K562 (cell line): ENCODE measurements around the gene ZNRF1. TPM values are rescaled to one million over a fixed set of nuclear protein-coding genes. Genes with fewer than 3 reads are reported as not detected.
A peak's percentile ranks its signal among the peaks of the same experiment; 100 is the strongest.

ENCODE experiments used
- ATAC-seq: fragments of 200-7000 bp; cut with Tn5 transposase; 3 replicates; pipeline ENCODE4 v1.9.1; 2020; ENCODE audit warnings: moderate library complexity
- BruUV-seq: library from RNA; stranded (reverse); fragments of 400-500 nt; replicated peaks from 2 replicates; lab custom pipeline; 2021; lab: Mats Ljungman, UMichigan
- CTCF ChIA-PET: fragments of 300-600 bp; formaldehyde crosslinking; extraction: SDS; loops from one replicate; lab custom pipeline; 2021; ENCODE audit warnings: low intra/inter-chr PET ratio; lab: Yijun Ruan, JAX
- POLR2A ChIA-PET: fragments of 300-600, 350-650 bp; sonication (Branson Sonifier 250); formaldehyde crosslinking; extraction: SDS; loops from one replicate; lab custom pipeline; 2021; ENCODE audit warnings: antibody characterized with exemption, inconsistent platforms; lab: Yijun Ruan, JAX
- DNase-seq, 4 experiments: peaks; one replicate each; pipeline versions ENCODE4 v3.0.0 to v3.0.0-alpha.2; 2011 to 2018; ENCODE audit warnings: low spot score in 3 of 4, mixed read lengths in 3 of 4; ENCODE audit errors: extremely low read depth in 1 of 4
- FAIRE-seq: peaks from 2 replicates; lab custom pipeline; 2011; peaks lifted over from hg19 to GRCh38; lab: Jason Lieb, UNC
- H2AFZ ChIP-seq: 2 replicates; pipeline ENCODE4 v1.6.0; 2011; ENCODE audit warnings: low read depth, low read length, control low read depth, inconsistent platforms
- H3K27ac ChIP-seq: fragments of 200-600 bp; 3 replicates; pipeline ENCODE4 v1.8.0; 2011; ENCODE audit warnings: low read depth, mild to moderate bottlenecking, control low read depth, inconsistent platforms, low read length, moderate library complexity, mixed read lengths; ENCODE audit errors: extremely low read depth
- H3K27me3 ChIP-seq, 2 experiments: fragments of 300-600 bp in 1 of 2; 2 replicates in 1 of 2; 3 replicates in 1 of 2; pipeline versions ENCODE4 v1.6.0 to v1.8.0; 2011; ENCODE audit warnings: inconsistent platforms in 2 of 2, low read length in 2 of 2, mild to moderate bottlenecking in 1 of 2, mixed read lengths in 1 of 2, moderate library complexity in 1 of 2; ENCODE audit not compliant: control insufficient read depth in 2 of 2, insufficient read depth in 2 of 2
- H3K36me3 ChIP-seq: fragments of 300-600 bp; 3 replicates; pipeline ENCODE4 v1.8.0; 2011; ENCODE audit warnings: mild to moderate bottlenecking, low read length, inconsistent platforms; ENCODE audit not compliant: control insufficient read depth, insufficient read depth
- H3K4me1 ChIP-seq, 2 experiments: fragments of 200-600 bp in 1 of 2; replicated peaks in 1 of 2; 2 replicates in 1 of 2; 3 replicates in 1 of 2; pipeline versions ENCODE4 v1.5.1 to v1.8.0; 2011; ENCODE audit warnings: inconsistent platforms in 2 of 2, low read length in 2 of 2, mild to moderate bottlenecking in 1 of 2, mixed read lengths in 1 of 2, moderate library complexity in 1 of 2; ENCODE audit not compliant: control insufficient read depth in 2 of 2, insufficient read depth in 2 of 2
- H3K4me2 ChIP-seq: 2 replicates; pipeline ENCODE4 v1.6.1; 2011; ENCODE audit warnings: low read length, control low read depth, inconsistent platforms, mixed read lengths; ENCODE audit not compliant: insufficient read depth
- H3K4me3 ChIP-seq: fragments of 200-600 bp; sonication (generic), shearing (Covaris generic); 2 replicates; pipeline ENCODE4 v1.5.1; 2016; ENCODE audit warnings: control low read depth, inconsistent platforms
- H3K79me2 ChIP-seq: fragments of 200-600 bp; 3 replicates; pipeline ENCODE4 v1.8.0; 2011; ENCODE audit warnings: low read length, inconsistent platforms; ENCODE audit not compliant: control insufficient read depth, insufficient read depth
- H3K9ac ChIP-seq, 2 experiments: 2 replicates each; pipeline versions ENCODE4 v1.6.0 to v1.6.1; 2011; ENCODE audit warnings: low read depth in 2 of 2, low read length in 2 of 2, control low read depth in 1 of 2, inconsistent platforms in 1 of 2, mild to moderate bottlenecking in 1 of 2, mixed read lengths in 1 of 2; ENCODE audit not compliant: insufficient read depth in 1 of 2
- H3K9me1 ChIP-seq: one replicate; pipeline ENCODE4 v1.6.0; 2011; ENCODE audit warnings: inconsistent platforms, mild to moderate bottlenecking, low read length, moderate library complexity; ENCODE audit not compliant: control insufficient read depth, insufficient read depth
- H3K9me3 ChIP-seq: replicated peaks from 2 replicates; pipeline ENCODE4 v1.5.1; 2011; ENCODE audit warnings: low read depth, low read length, inconsistent platforms; ENCODE audit not compliant: control insufficient read depth, insufficient read depth
- H4K20me1 ChIP-seq: replicated peaks from 2 replicates; pipeline ENCODE4 v1.6.1; 2011; ENCODE audit warnings: low read length, inconsistent platforms, mixed read lengths; ENCODE audit not compliant: control insufficient read depth, insufficient read depth
- BRF2 ChIP-seq: IDR thresholded peaks from 3 replicates; pipeline ENCODE4 v1.6.1; 2011; ENCODE audit warnings: borderline replicate concordance, mild to moderate bottlenecking; ENCODE audit not compliant: insufficient read length, insufficient read depth
- ESRRB ChIP-seq: fragments of 250-450 bp; sonication (Bioruptor Pico); IDR thresholded peaks from 2 replicates; pipeline ENCODE4 v1.5.0; 2020; ENCODE audit warnings: mild to moderate bottlenecking, moderate library complexity, borderline replicate concordance
- GABPA ChIP-seq: fragments of 200-800 bp; sonication (Bioruptor generic); conservative IDR thresholded peaks from 2 replicates; pipeline ENCODE4 v1.6.1; 2016; ENCODE audit warnings: low read depth, missing genetic modification characterization, missing compliant biosample characterization
- KAT2B ChIP-seq: IDR thresholded peaks from one replicate; pipeline ENCODE4 v1.6.1; 2012; ENCODE audit warnings: low read depth, mild to moderate bottlenecking, control low read depth, inconsistent platforms, low read length, moderate library complexity
- MAFF ChIP-seq: IDR thresholded peaks from 2 replicates; pipeline ENCODE4 v1.6.1; 2012; ENCODE audit warnings: low read length, improper control_type of control experiment
- PYGO2 ChIP-seq: fragments of 450-650 bp; IDR thresholded peaks from 2 replicates; pipeline ENCODE4 v1.6.1; 2016; ENCODE audit warnings: mild to moderate bottlenecking, missing genetic modification characterization, moderate library complexity, missing compliant biosample characterization
- SNRNP70 ChIP-seq: fragments of 200-400 bp; formaldehyde crosslinking; optimal IDR thresholded peaks from 2 replicates; pipeline ENCODE3; 2017; ENCODE audit warnings: low read depth, low read length
- SPI1 ChIP-seq: IDR thresholded peaks from 2 replicates; pipeline ENCODE4 v1.6.1; 2011; ENCODE audit warnings: low read depth, low read length, control low read depth, borderline replicate concordance
- ZNF24 ChIP-seq: fragments of 450-650 bp; IDR thresholded peaks from 2 replicates; pipeline ENCODE4 v1.6.1; 2016
- ZNF584 ChIP-seq: fragments of 200-800 bp; sonication (Bioruptor generic); IDR thresholded peaks from 2 replicates; pipeline ENCODE4 v1.6.1; 2016; ENCODE audit warnings: low read depth, mild to moderate bottlenecking, missing genetic modification characterization, missing compliant biosample characterization
- WGBS: fragments of 100-300 bp; shearing (Covaris generic); methylation state at CpG from one replicate; pipeline ENCODE4 v1.1.6; 2016; ENCODE audit warnings: low coverage, mixed read lengths; ENCODE audit not compliant: insufficient coverage; ENCODE audit errors: missing lambda C conversion rate; 5-methylcytosine and 5-hydroxymethylcytosine counted together
- in situ Hi-C: fragments of 300-500 bp; cut with MboI; formaldehyde crosslinking; loops from 4 replicates; pipeline ENCODE4 v1.15.0; 2018; ENCODE audit warnings: inconsistent platforms, mixed read lengths
- intact Hi-C: fragments of 100-400 bp; cut with micrococcal nuclease; formaldehyde crosslinking; loops from 2 replicates; pipeline ENCODE4 v1.14.2; 2022
- polyA plus RNA-seq, 8 experiments: library from polyadenylated mRNA; depleted of rRNA in 4 of 8; stranded (reverse) in 5 of 8; unstranded in 3 of 8; fragments of >200 nt; fragmentation: Nextera tagmentation in 2 of 8; fragmentation: Illumina TruSeq in 1 of 8; extraction: Ambion mirVana in 2 of 8; extraction: Trizol in 1 of 8; gene quantifications; 2 replicates each; pipeline versions ENCODE4 v1.2.1 to v1.2.3, GENCODE V29; 2011 to 2014; ENCODE audit warnings: inconsistent platforms in 1 of 8, missing spikeins in 1 of 8
- total RNA-seq, 7 experiments: library from RNA; depleted of rRNA in 6 of 7; stranded (reverse); fragments of >200 nt in 6 of 7; fragmentation: Illumina TruSeq in 2 of 7; extraction: Trizol in 2 of 7; gene quantifications; 2 replicates each; pipeline versions ENCODE4 v1.2.1 to v1.2.3, GENCODE V29; 2011 to 2021; ENCODE audit warnings: low replicate concordance in 1 of 7
- TF ChIP-seq, protein P1 (sequence below): fragments of 250-450 bp; sonication (Bioruptor Pico); IDR thresholded peaks from 2 replicates; pipeline ENCODE4 v1.5.0; 2021; ENCODE audit warnings: mild to moderate bottlenecking, borderline replicate concordance
- TF ChIP-seq, protein P2 (sequence below): fragments of 450-650 bp; formaldehyde crosslinking; IDR thresholded peaks from 2 replicates; pipeline ENCODE4 v1.4.0; 2022; ENCODE audit warnings: mild to moderate bottlenecking, moderate library complexity

The ZNRF1 gene
- total and polyA plus RNA-seq, 9 of the 15 experiments (the other 6 are each of a cell fraction or from before 2014, with no cell fraction given), result 9.5 to 37.7 (median 20.0) TPM

GRCh38 chr16:75024594-75024993 is 25.8 kb downstream of the ZNRF1 start:
- no TSS peak for BruUV-seq
- FAIRE-seq (no peak), DNase-seq (no peak), ATAC-seq (no peak)
- Histone ChIP-seq H3K27me3 (no peaks in the 10 kb centered on the region), H3K4me1 (peaks cover 9 to 45% of the 10 kb centered on the region in 2 experiments; a peak in 4 of 5 replicates), H3K9me1 (no peaks in the 10 kb centered on the region), H3K27ac (peak overlapping the region; percentile 50; the same call in 1 of the 3 replicates), H3K36me3 (no peaks in the 10 kb centered on the region; the same call in 2 of the 3 replicates), H3K4me2 (peak overlapping the region; percentile 9), H3K79me2 (peaks cover 83% of the 10 kb centered on the region), H4K20me1 (no peaks in the 10 kb centered on the region), H3K4me3 (no peak overlapping the region), H3K9ac (0 out of 4 replicates have a peak overlapping the region, but pooled peaks of 1 of the 2 experiments have one; percentile 3), H3K9me3 (peaks cover 5% of the 10 kb centered on the region; the same call in 1 of the 2 replicates), H2AFZ (0 out of 2 replicates have a peak overlapping the region, but pooled peaks have one; percentile 5)
- in situ Hi-C loops, result no loop called here
- ChIA-PET CTCF (no interaction called here), POLR2A (interaction anchor here (1.0 to 2.1 kb wide), 2 partner anchors 10 to 48 kb away, joined by 3 to 6 read pairs; no protein-coding TSS in a partner anchor)
- 53% methylated on average over 4 of the region's 4 CpGs for WGBS
- no peak for TF ChIP-seq PYGO2 (tag)
- no peak for TF ChIP-seq GABPA
- no peak for TF ChIP-seq MAFF
- no peak for TF ChIP-seq SNRNP70
- TF ChIP-seq, protein P1, sequence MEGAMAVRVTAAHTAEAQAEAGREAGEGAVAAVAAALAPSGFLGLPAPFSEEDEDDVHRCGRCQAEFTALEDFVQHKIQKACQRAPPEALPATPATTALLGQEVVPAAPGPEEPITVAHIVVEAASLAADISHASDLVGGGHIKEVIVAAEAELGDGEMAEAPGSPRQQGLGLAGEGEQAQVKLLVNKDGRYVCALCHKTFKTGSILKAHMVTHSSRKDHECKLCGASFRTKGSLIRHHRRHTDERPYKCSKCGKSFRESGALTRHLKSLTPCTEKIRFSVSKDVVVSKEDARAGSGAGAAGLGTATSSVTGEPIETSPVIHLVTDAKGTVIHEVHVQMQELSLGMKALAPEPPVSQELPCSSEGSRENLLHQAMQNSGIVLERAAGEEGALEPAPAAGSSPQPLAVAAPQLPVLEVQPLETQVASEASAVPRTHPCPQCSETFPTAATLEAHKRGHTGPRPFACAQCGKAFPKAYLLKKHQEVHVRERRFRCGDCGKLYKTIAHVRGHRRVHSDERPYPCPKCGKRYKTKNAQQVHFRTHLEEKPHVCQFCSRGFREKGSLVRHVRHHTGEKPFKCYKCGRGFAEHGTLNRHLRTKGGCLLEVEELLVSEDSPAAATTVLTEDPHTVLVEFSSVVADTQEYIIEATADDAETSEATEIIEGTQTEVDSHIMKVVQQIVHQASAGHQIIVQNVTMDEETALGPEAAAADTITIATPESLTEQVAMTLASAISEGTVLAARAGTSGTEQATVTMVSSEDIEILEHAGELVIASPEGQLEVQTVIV, result no peak
- no peak for TF ChIP-seq KAT2B
- TF ChIP-seq, protein P2, sequence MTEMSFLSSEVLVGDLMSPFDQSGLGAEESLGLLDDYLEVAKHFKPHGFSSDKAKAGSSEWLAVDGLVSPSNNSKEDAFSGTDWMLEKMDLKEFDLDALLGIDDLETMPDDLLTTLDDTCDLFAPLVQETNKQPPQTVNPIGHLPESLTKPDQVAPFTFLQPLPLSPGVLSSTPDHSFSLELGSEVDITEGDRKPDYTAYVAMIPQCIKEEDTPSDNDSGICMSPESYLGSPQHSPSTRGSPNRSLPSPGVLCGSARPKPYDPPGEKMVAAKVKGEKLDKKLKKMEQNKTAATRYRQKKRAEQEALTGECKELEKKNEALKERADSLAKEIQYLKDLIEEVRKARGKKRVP (CRISPR knock-in tag), result no peak
- TF ChIP-seq BRF2, result no peak
- no peak for TF ChIP-seq ESRRB (CRISPR knock-in tag)
- TF ChIP-seq ZNF584 (CRISPR knock-in tag), result no peak
- no peak for TF ChIP-seq ZNF24
- no peak for TF ChIP-seq SPI1
- intact Hi-C loops, result no loop called here
